HepG2 (cell line): ENCODE measurements around the gene PARD3. TPM values are rescaled to one million over a fixed set of nuclear protein-coding genes. Genes with fewer than 3 reads are reported as not detected.

Experiments used
- BCL3 ChIP-seq: sonication (generic); formaldehyde crosslinking; IDR thresholded peaks from 2 replicates; pipeline ENCODE4 v1.5.1; 2020; ENCODE audit warnings: mild to moderate bottlenecking, missing genetic modification reagents, moderate library complexity
- ZNF142 ChIP-seq: sonication (generic); formaldehyde crosslinking; IDR thresholded peaks from 2 replicates; pipeline ENCODE4 v1.4.0; 2020; ENCODE audit warnings: missing genetic modification reagents
- ZNF574 ChIP-seq: sonication (generic); formaldehyde crosslinking; IDR thresholded peaks from 2 replicates; pipeline ENCODE4 v1.4.0; 2020; ENCODE audit warnings: missing genetic modification reagents
- polyA plus RNA-seq, 8 experiments: library from polyadenylated mRNA; depleted of rRNA in 3 of 8; stranded (reverse) in 7 of 8; unstranded in 1 of 8; fragments of >200 nt; fragmentation: Illumina TruSeq in 4 of 8; extraction: Trizol in 4 of 8; gene quantifications; 2 replicates each; pipeline versions ENCODE4 v1.2.1 to v1.2.3, GENCODE V29; 2011 to 2016; ENCODE audit warnings: low read depth in 4 of 8, missing spikeins in 1 of 8, mixed read lengths in 1 of 8; ENCODE audit not compliant: insufficient read depth in 1 of 8
- total RNA-seq, 5 experiments: library from RNA; depleted of rRNA; stranded (reverse); fragments of >200 nt; fragmentation: Illumina TruSeq; extraction: Trizol; gene quantifications; 2 replicates each; pipeline ENCODE4 v1.2.3, GENCODE V29; 2016; ENCODE audit warnings: low read depth in 1 of 5

The PARD3 gene
- total and polyA plus RNA-seq, 2 of the 13 experiments (the other 11 are each of a cell fraction or from before 2014, with no cell fraction given): 40.9 to 60.0 TPM

- TF ChIP-seq ZNF574 (CRISPR knock-in tag) (no peak), BCL3 (CRISPR knock-in tag) (no peak), ZNF142 (no peak)
These were observed 212.6 kb downstream of the PARD3 start (continued) for GRCh38 chr10:34602478-34602877.
